HEK293T (cell line): ENCODE data around the gene LLCFC1.

Experiments
- ARNT ChIP-seq: fragments of 450-650 bp; IDR thresholded peaks from 2 replicates; pipeline ENCODE4 v1.6.1; 2017; ENCODE audit warnings: mild to moderate bottlenecking
- BHLHE40 ChIP-seq: fragments of 450-650 bp; IDR thresholded peaks from 2 replicates; pipeline ENCODE4 v1.6.1; 2016; ENCODE audit warnings: mild to moderate bottlenecking, moderate library complexity, borderline replicate concordance
- ELF4 ChIP-seq: fragments of 450-650 bp; IDR thresholded peaks from 2 replicates; pipeline ENCODE4 v1.6.1; 2017; ENCODE audit warnings: antibody characterized with exemption
- FOXK2 ChIP-seq: fragments of 450-650 bp; IDR thresholded peaks from 2 replicates; pipeline ENCODE4 v1.6.1; 2016; ENCODE audit warnings: mild to moderate bottlenecking
- FOXM1 ChIP-seq: fragments of 450-650 bp; IDR thresholded peaks from 2 replicates; pipeline ENCODE4 v1.6.1; 2017; ENCODE audit warnings: mild to moderate bottlenecking, borderline replicate concordance
- HDGF ChIP-seq: fragments of 450-650 bp; IDR thresholded peaks from 2 replicates; pipeline ENCODE4 v1.6.1; 2017; ENCODE audit warnings: antibody characterized with exemption, borderline replicate concordance
- L3MBTL2 ChIP-seq: fragments of 450-650 bp; conservative IDR thresholded peaks from 2 replicates; pipeline ENCODE4 v1.6.1; 2016; ENCODE audit warnings: mild to moderate bottlenecking
- LEF1 ChIP-seq: fragments of 450-650 bp; IDR thresholded peaks from 2 replicates; pipeline ENCODE4 v1.6.1; 2017; ENCODE audit warnings: mild to moderate bottlenecking, borderline replicate concordance
- NFRKB ChIP-seq: fragments of 450-650 bp; IDR thresholded peaks from 2 replicates; pipeline ENCODE4 v1.6.1; 2016; ENCODE audit warnings: mild to moderate bottlenecking, moderate library complexity
- SP1 ChIP-seq: fragments of 450-650 bp; IDR thresholded peaks from 2 replicates; pipeline ENCODE4 v1.6.1; 2017
- SUZ12 ChIP-seq: fragments of 450-650 bp; IDR thresholded peaks from 2 replicates; pipeline ENCODE4 v1.6.1; 2016; ENCODE audit warnings: mild to moderate bottlenecking
- TARDBP ChIP-seq: fragments of 450-650 bp; IDR thresholded peaks from 2 replicates; pipeline ENCODE4 v1.6.1; 2016
- ZNF384 ChIP-seq: fragments of 450-650 bp; IDR thresholded peaks from 2 replicates; pipeline ENCODE4 v1.6.1; 2016
- TF ChIP-seq, protein P1 (sequence below): fragments of 450-650 bp; IDR thresholded peaks from 2 replicates; pipeline ENCODE4 v1.6.1; 2016

DNA sequence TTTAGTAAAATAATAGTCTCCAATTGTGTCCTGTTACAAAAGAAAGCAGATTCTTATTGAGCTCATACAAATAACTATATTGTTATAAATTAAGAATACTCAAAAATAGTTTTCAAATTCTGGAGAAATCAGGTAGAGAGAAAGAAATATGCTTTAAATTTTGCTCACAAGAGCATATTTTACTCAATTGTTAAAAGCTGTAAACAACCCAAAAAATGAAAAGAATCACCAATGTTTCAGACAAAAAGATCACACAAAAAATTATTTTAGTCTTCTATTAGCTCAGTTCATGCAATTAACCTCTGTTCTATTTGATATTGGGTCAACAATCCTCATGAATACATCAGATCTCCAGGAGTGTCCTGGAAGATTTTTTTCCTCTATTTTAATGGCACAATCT lies 35.2 kb upstream of the LLCFC1 start:
- no peak for TF ChIP-seq LEF1
- no peak for TF ChIP-seq FOXK2
- no peak for TF ChIP-seq BHLHE40
- TF ChIP-seq ARNT, result no peak
- TF ChIP-seq ELF4, result no peak
- TF ChIP-seq FOXM1, result no peak
- no peak for TF ChIP-seq SP1
- TF ChIP-seq TARDBP, result no peak
- no peak for TF ChIP-seq SUZ12
- TF ChIP-seq, protein P1, sequence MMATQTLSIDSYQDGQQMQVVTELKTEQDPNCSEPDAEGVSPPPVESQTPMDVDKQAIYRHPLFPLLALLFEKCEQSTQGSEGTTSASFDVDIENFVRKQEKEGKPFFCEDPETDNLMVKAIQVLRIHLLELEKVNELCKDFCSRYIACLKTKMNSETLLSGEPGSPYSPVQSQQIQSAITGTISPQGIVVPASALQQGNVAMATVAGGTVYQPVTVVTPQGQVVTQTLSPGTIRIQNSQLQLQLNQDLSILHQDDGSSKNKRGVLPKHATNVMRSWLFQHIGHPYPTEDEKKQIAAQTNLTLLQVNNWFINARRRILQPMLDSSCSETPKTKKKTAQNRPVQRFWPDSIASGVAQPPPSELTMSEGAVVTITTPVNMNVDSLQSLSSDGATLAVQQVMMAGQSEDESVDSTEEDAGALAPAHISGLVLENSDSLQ, result no peak
- TF ChIP-seq HDGF, result no peak
- no peak for TF ChIP-seq L3MBTL2
- no peak for TF ChIP-seq NFRKB
- no peak for TF ChIP-seq ZNF384
